HL-60/S4 treated with phorbol 12-myristate 13-acetate at 8.2 ng/mL for 4 days and 3 days (cell line): ENCODE results near the gene PIGBOS1.
"Not testable (repeated sequence)": the region's sequence is repeated elsewhere in the genome, so short reads cannot be mapped to it uniquely, and the experiment has no call there.

Experiments used
- in situ Hi-C: fragments of 300-500 bp; cut with MboI; formaldehyde crosslinking; loops from 2 replicates; pipeline ENCODE4 v1.15.0; 2022; ENCODE audit warnings: low sequenced_read_pairs

The PIGBOS1 gene

GRCh38 chr15:55297315-55297714, 21.6 kb downstream of the PIGBOS1 start:
- in situ Hi-C loops, result no loop called here

- in situ Hi-C loops, result no loop called here
Observed at GRCh38 chr15:55290528-55291057, 28.3 kb downstream of the PIGBOS1 start.

- in situ Hi-C loops, result no loop called here
Observed at GRCh38 chr15:55289746-55290527, 29.0 kb downstream of the PIGBOS1 start, which contains the start of gene RAB27A. TSS of gene RAB27A (minus strand) at chr15:55289813. CDS start at chr15:55234934, 54,879 bp downstream.

- in situ Hi-C loops, result no loop called here
Observed at GRCh38 chr15:55289011-55289745, 29.7 kb downstream of the PIGBOS1 start.

- in situ Hi-C loops, result no loop called here
Observed at GRCh38 chr15:55288006-55288717, 30.8 kb downstream of the PIGBOS1 start.

GRCh38 chr15:55286442-55287189, 32.3 kb downstream of the PIGBOS1 start:
- in situ Hi-C loops, result not testable (repeated sequence)

GRCh38 chr15:55284426-55284825, 34.5 kb downstream of the PIGBOS1 start:
- in situ Hi-C loops, result loop anchor here (5.0 kb wide), 1 partner anchor 62 kb away; no protein-coding TSS in a partner anchor

- in situ Hi-C loops, result loop anchor here (5.0 kb wide), 1 partner anchor 61 kb away; no protein-coding TSS in a partner anchor
Observed at GRCh38 chr15:55283379-55284147, 35.4 kb downstream of the PIGBOS1 start.

GRCh38 chr15:55282284-55282833, 36.6 kb downstream of the PIGBOS1 start:
- in situ Hi-C loops, result loop anchor here (5.0 kb wide), 1 partner anchor 60 kb away; no protein-coding TSS in a partner anchor

- in situ Hi-C loops, result loop anchor here (5.0 kb wide), 1 partner anchor 59 kb away; no protein-coding TSS in a partner anchor
Observed at GRCh38 chr15:55281517-55282228, 37.2 kb downstream of the PIGBOS1 start.

GRCh38 chr15:55280589-55280988, 38.3 kb downstream of the PIGBOS1 start:
- in situ Hi-C loops, result loop anchor here (5.0 kb wide), 1 partner anchor 58 kb away; no protein-coding TSS in a partner anchor

GRCh38 chr15:55279746-55280351, 39.1 kb downstream of the PIGBOS1 start:
- in situ Hi-C loops, result loop anchor here (5.0 kb wide), 1 partner anchor 58 kb away; no protein-coding TSS in a partner anchor

- in situ Hi-C loops, result no loop called here
Observed at GRCh38 chr15:55279100-55279745, 39.7 kb downstream of the PIGBOS1 start.

GRCh38 chr15:55277715-55278114, 41.2 kb downstream of the PIGBOS1 start:
- in situ Hi-C loops, result no loop called here

GRCh38 chr15:55277116-55277564, 41.8 kb downstream of the PIGBOS1 start:
- in situ Hi-C loops, result no loop called here

GRCh38 chr15:55276324-55276723, 42.6 kb downstream of the PIGBOS1 start:
- in situ Hi-C loops, result no loop called here

- in situ Hi-C loops, result no loop called here
Observed at GRCh38 chr15:55270291-55270690, 48.6 kb downstream of the PIGBOS1 start.
